Tibial artery (tissue), 4 donors: ENCODE data around the gene ATP11B.
"Not testable (repeated sequence)": the region's sequence is repeated elsewhere in the genome, so short reads cannot be mapped to it uniquely, and the experiment has no call there.

Source experiments
- DNase-seq, 2 donors: peaks; one replicate each; pipeline ENCODE4 v3.0.0-alpha.2; 2019
- H3K27ac ChIP-seq, 2 donors: fragments of 200-600 bp; sonication (generic) in 1 of 2; 1 replicate in 1 of 2; 2 replicates in 1 of 2; pipeline ENCODE4 v1.5.1; 2018 to 2019; ENCODE audit warnings: mild to moderate bottlenecking in 1 of 2
- H3K27me3 ChIP-seq, 2 donors: fragments of 200-600 bp; sonication (generic) in 1 of 2; one replicate each; pipeline versions ENCODE4 v1.5.1 to v1.6.0; 2016 to 2019
- H3K36me3 ChIP-seq, 3 donors: fragments of 200-600 bp; sonication (generic) in 2 of 3; one replicate each; pipeline ENCODE4 v1.5.1; 2016 to 2019; ENCODE audit warnings: mild to moderate bottlenecking in 2 of 3
- H3K4me1 ChIP-seq, 4 donors: fragments of 200-600 bp; sonication (generic) in 2 of 4; 1 replicate in 3 of 4; 2 replicates in 1 of 4; pipeline ENCODE4 v1.5.1; 2016 to 2019
- H3K4me3 ChIP-seq, 2 donors: fragments of 200-600 bp; sonication (generic) in 1 of 2; 1 replicate in 1 of 2; 2 replicates in 1 of 2; pipeline ENCODE4 v1.5.1; 2018 to 2019; ENCODE audit warnings: mild to moderate bottlenecking in 2 of 2
- H3K9me3 ChIP-seq, 3 donors: fragments of 200-600 bp; sonication (generic) in 1 of 3; one replicate each; pipeline ENCODE4 v1.5.1; 2016 to 2019
- intact Hi-C: fragments of 100-400 bp; cut with DNase I; formaldehyde crosslinking; loops from one replicate; pipeline ENCODE4 v1.15.0; 2023; ENCODE audit warnings: low total_unique reads
- TF ChIP-seq, protein P1 (sequence below), 2 experiments: fragments of 200-600 bp in 1 of 2; fragments of 450-650 bp in 1 of 2; IDR thresholded peaks; one replicate each; pipeline ENCODE4 v1.5.1; 2017 to 2019; ENCODE audit warnings: antibody characterized with exemption in 2 of 2, mild to moderate bottlenecking in 1 of 2, moderate library complexity in 1 of 2

Gene ATP11B

DNA sequence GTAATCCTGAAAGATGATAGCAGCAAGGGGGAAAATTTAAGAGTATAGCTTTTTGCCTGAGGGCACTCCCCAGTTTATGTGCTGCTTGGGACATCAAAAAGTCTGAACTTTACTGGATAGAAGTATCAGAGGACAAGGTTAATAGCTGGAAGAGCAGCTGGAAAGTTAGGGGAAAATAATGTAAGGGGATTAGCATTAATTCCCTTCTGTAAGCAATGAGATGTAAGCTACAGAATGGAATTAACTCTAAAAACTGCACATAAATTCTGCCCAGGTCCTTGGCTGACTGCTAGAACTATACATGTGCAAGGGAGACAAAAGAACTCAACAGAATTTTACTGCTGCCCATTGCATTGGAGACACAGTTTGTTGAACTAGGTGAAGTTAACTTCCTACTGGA is 55.6 kb downstream of the ATP11B start:
- Histone ChIP-seq H3K27me3 (no peaks in the 10 kb centered on the region), H3K4me3 (no peak overlapping the region), H3K4me1 (no peaks in the 10 kb centered on the region), H3K9me3 (no peaks in the 10 kb centered on the region), H3K27ac (no peak overlapping the region), H3K36me3 (peaks cover 63 to 75% (median 74%) of the 10 kb centered on the region in 3 donors)
- intact Hi-C loops = no loop called here
- TF ChIP-seq, protein P1, sequence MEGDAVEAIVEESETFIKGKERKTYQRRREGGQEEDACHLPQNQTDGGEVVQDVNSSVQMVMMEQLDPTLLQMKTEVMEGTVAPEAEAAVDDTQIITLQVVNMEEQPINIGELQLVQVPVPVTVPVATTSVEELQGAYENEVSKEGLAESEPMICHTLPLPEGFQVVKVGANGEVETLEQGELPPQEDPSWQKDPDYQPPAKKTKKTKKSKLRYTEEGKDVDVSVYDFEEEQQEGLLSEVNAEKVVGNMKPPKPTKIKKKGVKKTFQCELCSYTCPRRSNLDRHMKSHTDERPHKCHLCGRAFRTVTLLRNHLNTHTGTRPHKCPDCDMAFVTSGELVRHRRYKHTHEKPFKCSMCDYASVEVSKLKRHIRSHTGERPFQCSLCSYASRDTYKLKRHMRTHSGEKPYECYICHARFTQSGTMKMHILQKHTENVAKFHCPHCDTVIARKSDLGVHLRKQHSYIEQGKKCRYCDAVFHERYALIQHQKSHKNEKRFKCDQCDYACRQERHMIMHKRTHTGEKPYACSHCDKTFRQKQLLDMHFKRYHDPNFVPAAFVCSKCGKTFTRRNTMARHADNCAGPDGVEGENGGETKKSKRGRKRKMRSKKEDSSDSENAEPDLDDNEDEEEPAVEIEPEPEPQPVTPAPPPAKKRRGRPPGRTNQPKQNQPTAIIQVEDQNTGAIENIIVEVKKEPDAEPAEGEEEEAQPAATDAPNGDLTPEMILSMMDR (IDR thresholded peaks at IDR 0.05) = no peak
- DNase-seq = no peak

DNA sequence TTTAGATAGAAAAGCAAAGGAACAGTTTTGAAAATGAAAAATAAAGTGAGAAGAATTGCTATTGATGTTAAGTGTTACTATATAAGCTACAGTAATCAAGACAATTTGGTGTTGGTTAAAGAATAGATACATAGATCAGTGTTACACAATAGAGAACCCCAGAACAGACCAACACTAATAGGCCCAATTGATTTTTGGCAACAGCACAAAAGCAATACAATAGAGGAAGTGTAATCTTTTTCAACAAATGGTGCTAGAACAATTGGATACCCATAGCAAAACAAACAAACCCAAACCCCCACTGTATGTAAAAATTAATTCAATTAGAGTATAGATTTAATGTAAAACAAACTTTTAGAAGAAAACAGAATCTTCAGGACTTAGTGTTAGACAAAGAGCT is 61.8 kb downstream of the ATP11B start:
- peaks cover 29 to 56% (median 38%) of the 10 kb centered on the region in 3 donors for H3K36me3 ChIP-seq
- DNase-seq = no peak
- no peak overlapping the region for H3K27ac ChIP-seq
- H3K4me1 ChIP-seq = no peaks in the 10 kb centered on the region
- intact Hi-C loops = no loop called here
- TF ChIP-seq, protein P1 (IDR thresholded peaks at IDR 0.05) = no peak
- no peak overlapping the region for H3K4me3 ChIP-seq
- no peaks in the 10 kb centered on the region for H3K27me3 ChIP-seq
- H3K9me3 ChIP-seq = no peaks in the 10 kb centered on the region

GRCh38 chr3:182861348-182861747 is 68.0 kb downstream of the ATP11B start:
- no peaks in the 10 kb centered on the region for H3K27me3 ChIP-seq
- peaks cover 21 to 49% (median 24%) of the 10 kb centered on the region in 3 donors for H3K36me3 ChIP-seq
- no peaks in the 10 kb centered on the region for H3K9me3 ChIP-seq
- intact Hi-C loops = no loop called here
- no peak overlapping the region for H3K4me3 ChIP-seq
- DNase-seq = no peak
- TF ChIP-seq, protein P1 (IDR thresholded peaks at IDR 0.05) = no peak
- no peak overlapping the region for H3K27ac ChIP-seq
- H3K4me1 ChIP-seq = no peaks in the 10 kb centered on the region

DNA sequence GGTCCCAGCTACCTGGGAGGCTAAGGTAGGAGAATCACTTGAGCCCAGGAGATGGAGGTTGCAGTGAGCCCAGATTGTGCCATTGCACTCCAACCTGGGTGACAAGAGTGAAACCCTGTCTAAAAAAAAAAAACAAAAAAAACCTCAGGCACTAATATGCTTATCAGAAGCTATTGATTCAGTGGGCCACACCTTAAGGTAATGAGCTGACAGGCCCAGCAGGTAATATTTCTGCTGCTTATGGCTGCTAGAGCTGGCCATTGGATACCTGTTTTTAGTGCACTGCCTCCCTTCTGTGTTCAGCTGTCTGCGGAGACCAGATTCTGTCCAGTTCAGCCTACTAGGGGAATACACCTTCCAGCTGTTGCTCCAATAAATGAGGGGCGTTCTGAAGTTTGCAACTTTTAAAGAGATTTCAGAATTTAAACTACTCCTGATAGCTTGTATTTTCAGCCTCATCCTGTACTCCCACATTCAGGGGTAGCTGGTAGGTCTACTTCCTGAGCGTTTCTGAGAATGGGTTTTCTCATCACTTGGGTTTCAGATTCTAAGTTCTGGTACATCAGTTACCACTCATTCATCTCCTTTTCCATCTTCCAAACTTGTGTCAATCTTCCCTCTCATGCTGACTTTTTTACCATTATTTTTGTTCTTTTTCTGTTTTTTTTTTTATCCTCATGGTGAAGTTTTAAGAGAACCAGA is 69.0 kb downstream of the ATP11B start:
- peaks cover 24 to 51% (median 24%) of the 10 kb centered on the region in 3 donors for H3K36me3 ChIP-seq
- TF ChIP-seq, protein P1 (IDR thresholded peaks at IDR 0.05) = no peak
- no peaks in the 10 kb centered on the region for H3K27me3 ChIP-seq
- H3K9me3 ChIP-seq = no peaks in the 10 kb centered on the region
- H3K27ac ChIP-seq = no peak overlapping the region
- intact Hi-C loops = no loop called here
- no peak overlapping the region for H3K4me3 ChIP-seq
- H3K4me1 ChIP-seq = no peaks in the 10 kb centered on the region
- DNase-seq = no peak

- Histone ChIP-seq H3K4me3 (no peak overlapping the region), H3K9me3 (no peaks in the 10 kb centered on the region), H3K36me3 (peaks cover 55 to 76% (median 64%) of the 10 kb centered on the region in 3 donors), H3K27ac (no peak overlapping the region), H3K27me3 (no peaks in the 10 kb centered on the region), H3K4me1 (no peaks in the 10 kb centered on the region)
- intact Hi-C loops = no loop called here
- TF ChIP-seq, protein P1 (IDR thresholded peaks at IDR 0.05) = no peak
- DNase-seq = no peak
Measured at GRCh38 chr3:182869059-182869458, 75.8 kb downstream of the ATP11B start.

- DNase-seq, H3K4me3 ChIP-seq, H3K4me1 ChIP-seq, H3K27ac ChIP-seq, H3K27me3 ChIP-seq, intact Hi-C loops, H3K9me3 ChIP-seq: not testable (repeated sequence)
- H3K36me3 ChIP-seq = peaks cover 61 to 86% (median 79%) of the 10 kb centered on the region in 3 donors
Measured at GRCh38 chr3:182870917-182871316, 77.6 kb downstream of the ATP11B start.
